Measurements from ENCODE around the gene RAD9A.
A peak's percentile ranks its signal among the peaks of the same experiment; 100 is the strongest.
"Not testable (repeated sequence)": the region's sequence is repeated elsewhere in the genome, so short reads cannot be mapped to it uniquely, and the experiment has no call there.

The RAD9A gene

GRCh38 chr11:67423891-67424613 is 32.3 kb downstream of the RAD9A start:
- H3K27me3 ChIP-seq (ENCODE audit: insufficient read depth, low read length): peaks cover 9% of the 10 kb centered on the region
- no peak overlapping the region for H3K4me3 ChIP-seq (ENCODE audit: low read length)
- no peaks in the 10 kb centered on the region for H3K36me3 ChIP-seq (ENCODE audit: insufficient read depth, low read length)
- no peak overlapping the region for H3K9ac ChIP-seq (ENCODE audit: low read depth, low read length)
- no peak overlapping the region for H3K27ac ChIP-seq (ENCODE audit: low read depth, low read length)
- WGBS: 93% methylated on average over 34 of the region's 34 CpGs
- no peaks in the 10 kb centered on the region for H3K9me3 ChIP-seq (ENCODE audit: insufficient read depth, low read depth, low read length)
- 0 out of 2 replicates have a peak, but pooled peaks cover 4% of the 10 kb centered on the region for H3K4me1 ChIP-seq (ENCODE audit: insufficient read depth, low read length)

- Histone ChIP-seq H3K4me3 (ENCODE audit: low read length) (peak overlapping the region; percentile 90), H3K9ac (ENCODE audit: low read depth, low read length) (peak overlapping the region; percentile 41)
- H3K9me3 ChIP-seq (ENCODE audit: insufficient read depth, low read depth, low read length); H3K4me1 ChIP-seq (ENCODE audit: insufficient read depth, low read length); H3K27ac ChIP-seq (ENCODE audit: low read depth, low read length); H3K27me3 ChIP-seq (ENCODE audit: insufficient read depth, low read length); H3K36me3 ChIP-seq (ENCODE audit: insufficient read depth, low read length): not testable (repeated sequence)
- 92% methylated on average over 19 of the region's 19 CpGs for WGBS
These were observed 35.6 kb downstream of the RAD9A start for GRCh38 chr11:67427364-67427859.

- Histone ChIP-seq H3K4me1 (ENCODE audit: insufficient read depth, low read length) (0 out of 2 replicates have a peak, but pooled peaks cover 3% of the 10 kb centered on the region), H3K36me3 (ENCODE audit: insufficient read depth, low read length) (peaks cover 16% of the 10 kb centered on the region; the same call in 1 of the 2 replicates), H3K27me3 (ENCODE audit: insufficient read depth, low read length) (no peaks in the 10 kb centered on the region), H3K9me3 (ENCODE audit: insufficient read depth, low read depth, low read length) (no peaks in the 10 kb centered on the region), H3K9ac (ENCODE audit: low read depth, low read length) (peak within 1 kb of the TSS; percentile 81), H3K27ac (ENCODE audit: low read depth, low read length) (peak within 1 kb of the TSS; percentile 54), H3K4me3 (ENCODE audit: low read length) (peak within 1 kb of the TSS; percentile 90)
- WGBS: 4% methylated on average over 68 of the region's 68 CpGs
These were observed 36.5 kb downstream of the RAD9A start, which contains the start of gene RPS6KB2 for GRCh38 chr11:67428052-67429001. RPS6KB2 (plus strand) TSS chr11:67428494; CDS start chr11:67428546, 52 bp downstream.

GRCh38 chr11:67429038-67429668 is 37.4 kb downstream of the RAD9A start:
- Histone ChIP-seq H3K4me1 (ENCODE audit: insufficient read depth, low read length) (0 out of 2 replicates have a peak, but pooled peaks cover 3% of the 10 kb centered on the region), H3K4me3 (ENCODE audit: low read length) (peak overlapping the region; percentile 90), H3K27me3 (ENCODE audit: insufficient read depth, low read length) (no peaks in the 10 kb centered on the region), H3K9me3 (ENCODE audit: insufficient read depth, low read depth, low read length) (no peaks in the 10 kb centered on the region), H3K27ac (ENCODE audit: low read depth, low read length) (peak overlapping the region; percentile 31; the same call in 1 of the 2 replicates), H3K36me3 (ENCODE audit: insufficient read depth, low read length) (peaks cover 22% of the 10 kb centered on the region; the same call in 1 of the 2 replicates), H3K9ac (ENCODE audit: low read depth, low read length) (peak overlapping the region; percentile 81; the same call in 1 of the 2 replicates)
- WGBS: 63% methylated on average over 12 of the region's 12 CpGs

DNA sequence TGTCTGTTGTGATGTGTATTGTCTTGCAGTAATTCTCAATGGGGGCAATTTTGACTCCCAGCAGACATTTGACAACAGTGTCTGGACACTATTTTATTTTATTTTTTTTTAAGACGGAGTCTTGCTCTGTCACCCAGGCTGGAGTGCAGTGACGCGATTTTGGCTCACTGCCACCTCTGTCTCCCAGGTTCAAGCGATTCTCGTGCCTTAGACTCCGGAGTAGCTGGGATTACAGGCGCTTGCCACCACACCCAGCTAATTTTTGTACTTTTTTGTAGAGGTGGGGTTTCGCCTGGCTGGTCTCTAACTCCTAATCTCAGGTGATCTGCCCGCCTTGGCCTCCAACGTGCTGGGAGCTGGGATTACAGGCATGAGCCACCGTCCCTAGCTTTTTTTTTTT is 37.9 kb downstream of the RAD9A start:
- H3K36me3 ChIP-seq (ENCODE audit: insufficient read depth, low read length): peaks cover 28% of the 10 kb centered on the region; the same call in 1 of the 2 replicates
- 96% methylated on average over 11 of the region's 11 CpGs for WGBS
- no peaks in the 10 kb centered on the region for H3K9me3 ChIP-seq (ENCODE audit: insufficient read depth, low read depth, low read length)
- H3K4me1 ChIP-seq (ENCODE audit: insufficient read depth, low read length): 0 out of 2 replicates have a peak, but pooled peaks cover 3% of the 10 kb centered on the region
- no peak overlapping the region for H3K27ac ChIP-seq (ENCODE audit: low read depth, low read length)
- H3K4me3 ChIP-seq (ENCODE audit: low read length): peak overlapping the region; percentile 90
- no peaks in the 10 kb centered on the region for H3K27me3 ChIP-seq (ENCODE audit: insufficient read depth, low read length)
- H3K9ac ChIP-seq (ENCODE audit: low read depth, low read length): no peak overlapping the region

- WGBS: 95% methylated on average over 22 of the region's 24 CpGs
- Histone ChIP-seq H3K27ac (ENCODE audit: low read depth, low read length) (no peak overlapping the region), H3K4me3 (ENCODE audit: low read length) (no peak overlapping the region), H3K9me3 (ENCODE audit: insufficient read depth, low read depth, low read length) (no peaks in the 10 kb centered on the region), H3K4me1 (ENCODE audit: insufficient read depth, low read length) (peaks cover 4% of the 10 kb centered on the region; the same call in 1 of the 2 replicates), H3K36me3 (ENCODE audit: insufficient read depth, low read length) (peaks cover 29% of the 10 kb centered on the region; the same call in 1 of the 2 replicates), H3K27me3 (ENCODE audit: insufficient read depth, low read length) (no peaks in the 10 kb centered on the region), H3K9ac (ENCODE audit: low read depth, low read length) (no peak overlapping the region)
These were observed 39.8 kb downstream of the RAD9A start for GRCh38 chr11:67431346-67432249.

DNA sequence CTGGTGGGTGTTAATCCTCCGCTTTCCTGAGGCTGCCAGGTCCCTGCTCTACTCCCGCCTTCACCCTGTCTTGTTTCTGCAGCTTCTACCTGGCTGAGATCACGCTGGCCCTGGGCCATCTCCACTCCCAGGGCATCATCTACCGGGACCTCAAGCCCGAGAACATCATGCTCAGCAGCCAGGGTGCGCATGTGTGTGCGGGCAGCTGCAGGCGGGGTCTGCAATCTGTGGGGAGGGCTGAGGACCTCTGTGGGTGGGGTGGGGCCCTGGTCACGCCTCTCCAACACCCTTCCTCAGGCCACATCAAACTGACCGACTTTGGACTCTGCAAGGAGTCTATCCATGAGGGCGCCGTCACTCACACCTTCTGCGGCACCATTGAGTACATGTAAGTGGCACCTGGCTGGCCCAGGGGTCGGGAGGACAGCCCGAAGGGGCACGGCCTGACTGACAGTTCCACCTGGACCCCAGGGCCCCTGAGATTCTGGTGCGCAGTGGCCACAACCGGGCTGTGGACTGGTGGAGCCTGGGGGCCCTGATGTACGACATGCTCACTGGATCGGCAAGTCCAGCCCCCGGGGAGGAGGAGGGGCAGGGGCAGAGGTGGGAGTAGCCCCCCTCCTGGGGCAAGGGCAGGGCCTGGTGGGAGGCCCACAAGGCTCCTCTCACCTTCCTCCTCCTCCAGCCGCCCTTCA is 41.0 kb downstream of the RAD9A start:
- H3K4me3 ChIP-seq (ENCODE audit: low read length): no peak overlapping the region
- no peak overlapping the region for H3K9ac ChIP-seq (ENCODE audit: low read depth, low read length)
- peaks cover 33% of the 10 kb centered on the region; the same call in 1 of the 2 replicates for H3K36me3 ChIP-seq (ENCODE audit: insufficient read depth, low read length)
- H3K27me3 ChIP-seq (ENCODE audit: insufficient read depth, low read length): no peaks in the 10 kb centered on the region
- WGBS: 93% methylated on average over 22 of the region's 22 CpGs
- peaks cover 8% of the 10 kb centered on the region; the same call in 1 of the 2 replicates for H3K4me1 ChIP-seq (ENCODE audit: insufficient read depth, low read length)
- no peak overlapping the region for H3K27ac ChIP-seq (ENCODE audit: low read depth, low read length)
- no peaks in the 10 kb centered on the region for H3K9me3 ChIP-seq (ENCODE audit: insufficient read depth, low read depth, low read length)

- H3K4me1 ChIP-seq (ENCODE audit: insufficient read depth, low read length): peaks cover 8% of the 10 kb centered on the region; the same call in 1 of the 2 replicates
- peaks cover 35% of the 10 kb centered on the region; the same call in 1 of the 2 replicates for H3K36me3 ChIP-seq (ENCODE audit: insufficient read depth, low read length)
- 94% methylated on average over 22 of the region's 22 CpGs for WGBS
- no peak overlapping the region for H3K27ac ChIP-seq (ENCODE audit: low read depth, low read length)
- no peak overlapping the region for H3K4me3 ChIP-seq (ENCODE audit: low read length)
- H3K9ac ChIP-seq (ENCODE audit: low read depth, low read length): no peak overlapping the region
- H3K9me3 ChIP-seq (ENCODE audit: insufficient read depth, low read depth, low read length): no peaks in the 10 kb centered on the region
- no peaks in the 10 kb centered on the region for H3K27me3 ChIP-seq (ENCODE audit: insufficient read depth, low read length)
These were observed 42.0 kb downstream of the RAD9A start for GRCh38 chr11:67433536-67434394.

DNA sequence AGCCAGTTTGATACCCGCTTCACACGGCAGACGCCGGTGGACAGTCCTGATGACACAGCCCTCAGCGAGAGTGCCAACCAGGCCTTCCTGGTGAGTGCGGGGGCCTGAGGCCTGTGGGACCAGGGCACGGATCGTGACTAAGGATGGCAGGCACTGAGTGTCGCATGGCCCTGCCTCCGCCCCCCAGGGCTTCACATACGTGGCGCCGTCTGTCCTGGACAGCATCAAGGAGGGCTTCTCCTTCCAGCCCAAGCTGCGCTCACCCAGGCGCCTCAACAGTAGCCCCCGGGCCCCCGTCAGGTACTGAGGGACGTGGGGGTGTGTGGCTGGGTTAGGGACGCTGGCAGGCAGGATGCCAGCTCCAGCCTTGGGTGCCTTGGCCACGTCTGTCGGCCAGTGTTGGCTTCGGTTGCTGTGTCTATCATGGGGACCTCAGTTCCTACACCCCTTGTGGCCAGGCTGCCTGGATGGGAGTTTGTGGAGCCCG is 42.7 kb downstream of the RAD9A start:
- peaks cover 4% of the 10 kb centered on the region; the same call in 1 of the 2 replicates for H3K4me1 ChIP-seq (ENCODE audit: insufficient read depth, low read length)
- 93% methylated on average over 23 of the region's 23 CpGs for WGBS
- no peak overlapping the region for H3K9ac ChIP-seq (ENCODE audit: low read depth, low read length)

More for the DNA sequence above, 42.7 kb downstream of the RAD9A start:
- no peak overlapping the region for H3K27ac ChIP-seq (ENCODE audit: low read depth, low read length)
- H3K9me3 ChIP-seq (ENCODE audit: insufficient read depth, low read depth, low read length): no peaks in the 10 kb centered on the region
- H3K36me3 ChIP-seq (ENCODE audit: insufficient read depth, low read length): peaks cover 41% of the 10 kb centered on the region
- H3K4me3 ChIP-seq (ENCODE audit: low read length): no peak overlapping the region
- H3K27me3 ChIP-seq (ENCODE audit: insufficient read depth, low read length): no peaks in the 10 kb centered on the region

Measured in HUES64 (cell line).